Liver (tissue), 9 donors: ENCODE results near the gene PKD2. TPM values are rescaled to one million over a fixed set of nuclear protein-coding genes. Genes with fewer than 3 reads are reported as not detected.
A peak's percentile ranks its signal among the peaks of the same experiment; 100 is the strongest.

Experiments
- DNase-seq: peaks from one replicate; pipeline ENCODE4 v3.0.0-alpha.2; 2017; ENCODE audit warnings: low spot score
- H3K27ac ChIP-seq, 2 donors: one replicate each; pipeline ENCODE4 v1.7.0; 2013; ENCODE audit warnings: inconsistent platforms in 2 of 2, low read length in 2 of 2, control low read depth in 1 of 2, low read depth in 1 of 2, mild to moderate bottlenecking in 1 of 2
- H3K27me3 ChIP-seq, 4 donors: one replicate each; pipeline versions ENCODE4 v1.6.1 to v1.7.0; 2013; ENCODE audit warnings: low read length in 3 of 4, inconsistent platforms in 1 of 4, mild to moderate bottlenecking in 1 of 4, moderate library complexity in 1 of 4; ENCODE audit not compliant: control insufficient read depth in 4 of 4, insufficient read depth in 4 of 4
- H3K36me3 ChIP-seq, 4 donors: one replicate each; pipeline versions ENCODE4 v1.6.1 to v1.7.0; 2013; ENCODE audit warnings: low read length in 3 of 4, mild to moderate bottlenecking in 3 of 4, low read depth in 1 of 4, moderate library complexity in 1 of 4; ENCODE audit not compliant: control insufficient read depth in 4 of 4, insufficient read depth in 3 of 4
- H3K4me1 ChIP-seq, 4 donors: one replicate each; pipeline versions ENCODE4 v1.6.1 to v1.7.0; 2013; ENCODE audit warnings: low read length in 3 of 4, mild to moderate bottlenecking in 3 of 4, moderate library complexity in 1 of 4; ENCODE audit not compliant: control insufficient read depth in 4 of 4, insufficient read depth in 4 of 4
- H3K4me3 ChIP-seq, 3 donors: one replicate each; pipeline versions ENCODE4 v1.6.1 to v1.7.0; 2013; ENCODE audit warnings: low read length in 3 of 3, control low read depth in 1 of 3, low read depth in 1 of 3, mild to moderate bottlenecking in 1 of 3
- H3K9ac ChIP-seq, 2 donors: one replicate each; pipeline ENCODE4 v1.7.0; 2013; ENCODE audit warnings: low read length in 2 of 2, mild to moderate bottlenecking in 2 of 2, moderate library complexity in 2 of 2, control low read depth in 1 of 2, low read depth in 1 of 2
- H3K9me3 ChIP-seq, 4 donors: one replicate each; pipeline versions ENCODE4 v1.6.1 to v1.7.0; 2013; ENCODE audit warnings: low read length in 3 of 4; ENCODE audit not compliant: control insufficient read depth in 4 of 4
- ATF3 ChIP-seq: IDR thresholded peaks from 2 replicates; pipeline ENCODE4 v1.6.1; 2016; ENCODE audit warnings: antibody characterized with exemption
- EGR1 ChIP-seq, 2 donors: IDR thresholded peaks; 2 replicates each; pipeline ENCODE4 v1.6.1; 2016 to 2018; ENCODE audit warnings: antibody characterized with exemption in 2 of 2, low read depth in 2 of 2
- FOXA1 ChIP-seq: IDR thresholded peaks from 2 replicates; pipeline ENCODE4 v1.6.1; 2016; ENCODE audit warnings: antibody characterized with exemption
- FOXA2 ChIP-seq: IDR thresholded peaks from 2 replicates; pipeline ENCODE4 v1.6.1; 2016; ENCODE audit warnings: antibody characterized with exemption
- HNF4A ChIP-seq, 2 donors: conservative IDR thresholded peaks; 2 replicates each; pipeline ENCODE4 v1.6.1; 2016; ENCODE audit warnings: antibody characterized with exemption in 2 of 2, mild to moderate bottlenecking in 2 of 2
- HNF4G ChIP-seq: IDR thresholded peaks from 2 replicates; pipeline ENCODE4 v1.6.1; 2016; ENCODE audit warnings: antibody characterized with exemption
- JUND ChIP-seq, 2 donors: IDR thresholded peaks; 2 replicates each; pipeline ENCODE4 v1.6.1; 2016; ENCODE audit warnings: antibody characterized with exemption in 2 of 2
- MAX ChIP-seq: IDR thresholded peaks from 2 replicates; pipeline ENCODE4 v1.6.1; 2016; ENCODE audit warnings: antibody characterized with exemption
- NR2F2 ChIP-seq: IDR thresholded peaks from 2 replicates; pipeline ENCODE4 v1.6.1; 2016; ENCODE audit warnings: antibody characterized with exemption
- RAD21 ChIP-seq, 2 donors: IDR thresholded peaks; 2 replicates each; pipeline ENCODE4 v1.6.1; 2016; ENCODE audit warnings: antibody characterized with exemption in 2 of 2, mild to moderate bottlenecking in 2 of 2
- RXRA ChIP-seq, 2 donors: IDR thresholded peaks; 2 replicates each; pipeline ENCODE4 v1.6.1; 2017 to 2018; ENCODE audit warnings: antibody characterized with exemption in 2 of 2, mild to moderate bottlenecking in 1 of 2
- SP1 ChIP-seq: IDR thresholded peaks from 2 replicates; pipeline ENCODE4 v1.6.1; 2018; ENCODE audit warnings: antibody characterized with exemption, mild to moderate bottlenecking
- YY1 ChIP-seq: IDR thresholded peaks from 2 replicates; pipeline ENCODE4 v1.6.1; 2016; ENCODE audit warnings: antibody characterized with exemption, mild to moderate bottlenecking
- WGBS: extraction: QIAGEN DNeasy Blood & Tissue Kit; methylation state at CpG from one replicate; pipeline ENCODE4 v1.1.7; 2013; 5-methylcytosine and 5-hydroxymethylcytosine counted together
- polyA plus RNA-seq, 2 donors: library from polyadenylated mRNA; stranded (reverse) in 1 of 2; unstranded in 1 of 2; fragments of 200-250 nt in 1 of 2; fragments of >200 nt in 1 of 2; fragmentation: Nextera tagmentation in 1 of 2; extraction: Ambion mirVana in 1 of 2; gene quantifications; one replicate each; pipeline versions ENCODE4 v1.2.1 to v1.2.3, GENCODE V29; 2013 to 2015
- total RNA-seq, 2 donors: library from RNA; depleted of rRNA; stranded (reverse); fragments of >200 nt; gene quantifications; one replicate each; pipeline ENCODE4 v1.2.3, GENCODE V29; 2014
- donor health status: healthy.
- donor health status: healthy.
- donor health status: healthy.
- donor health status: healthy.
- donor health status: healthy.

PKD2 gene
- total and polyA plus RNA-seq, 4 donors, result 1.5 to 11.4 (median 7.1) TPM

GRCh38 chr4:88014386-88014905, 7.0 kb downstream of the PKD2 start:
- Histone ChIP-seq H3K4me1 (no peaks in the 10 kb centered on the region), H3K9ac (no peak overlapping the region), H3K36me3 (no peaks in the 10 kb centered on the region), H3K4me3 (no peak overlapping the region), H3K9me3 (no peaks in the 10 kb centered on the region), H3K27me3 (no peaks in the 10 kb centered on the region), H3K27ac (no peak overlapping the region)
- no peak for TF ChIP-seq JUND (IDR thresholded peaks at IDR 0.05)
- DNase-seq, result no peak
- WGBS, result 97% methylated on average over 3 of the region's 3 CpGs

- TF ChIP-seq RXRA (IDR thresholded peaks at IDR 0.05) (no peak), NR2F2 (no peak), RAD21 (IDR thresholded peaks at IDR 0.05) (no peak), FOXA1 (no peak), MAX (no peak), FOXA2 (no peak), SP1 (no peak), EGR1 (IDR thresholded peaks at IDR 0.05; ENCODE audit: low read depth in 2 of 2) (no peak), ATF3 (no peak), YY1 (no peak), JUND (IDR thresholded peaks at IDR 0.05) (no peak)
- Histone ChIP-seq H3K4me1 (no peaks in the 10 kb centered on the region), H3K9ac (no peak overlapping the region), H3K27ac (no peak overlapping the region), H3K36me3 (no peaks in the 10 kb centered on the region), H3K9me3 (no peaks in the 10 kb centered on the region), H3K27me3 (no peaks in the 10 kb centered on the region), H3K4me3 (no peak overlapping the region)
- WGBS, result 94% methylated on average over 10 of the region's 10 CpGs
- no peak for DNase-seq
Observed at GRCh38 chr4:88015659-88016295, 8.3 kb downstream of the PKD2 start.

GRCh38 chr4:88017516-88018297, 10.3 kb downstream of the PKD2 start:
- 91% methylated on average over 7 of the region's 7 CpGs for WGBS
- peaks cover 0 to 2% (median 0%) of the 10 kb centered on the region in 4 donors for H3K36me3 ChIP-seq
- no peaks in the 10 kb centered on the region for H3K27me3 ChIP-seq
- no peak overlapping the region for H3K27ac ChIP-seq
- no peaks in the 10 kb centered on the region for H3K9me3 ChIP-seq
- H3K4me3 ChIP-seq, result no peak overlapping the region
- no peaks in the 10 kb centered on the region for H3K4me1 ChIP-seq
- DNase-seq, result no peak
- TF ChIP-seq HNF4G (no peak), MAX (no peak), NR2F2 (no peak), RXRA (IDR thresholded peaks at IDR 0.05) (no peak), SP1 (peak; percentile 23), HNF4A (conservative IDR thresholded peaks at IDR 0.05) (no peak)
- no peak overlapping the region for H3K9ac ChIP-seq
